Liver (tissue), 9 donors: ENCODE results near the gene GRWD1. TPM values are rescaled to one million over a fixed set of nuclear protein-coding genes. Genes with fewer than 3 reads are reported as not detected.

Source experiments
- DNase-seq: peaks from one replicate; pipeline ENCODE4 v3.0.0-alpha.2; 2017; ENCODE audit warnings: low spot score
- H3K27ac ChIP-seq, 2 donors: one replicate each; pipeline ENCODE4 v1.7.0; 2013; ENCODE audit warnings: inconsistent platforms in 2 of 2, low read length in 2 of 2, control low read depth in 1 of 2, low read depth in 1 of 2, mild to moderate bottlenecking in 1 of 2
- H3K27me3 ChIP-seq, 4 donors: one replicate each; pipeline versions ENCODE4 v1.6.1 to v1.7.0; 2013; ENCODE audit warnings: low read length in 3 of 4, inconsistent platforms in 1 of 4, mild to moderate bottlenecking in 1 of 4, moderate library complexity in 1 of 4; ENCODE audit not compliant: control insufficient read depth in 4 of 4, insufficient read depth in 4 of 4
- H3K36me3 ChIP-seq, 4 donors: one replicate each; pipeline versions ENCODE4 v1.6.1 to v1.7.0; 2013; ENCODE audit warnings: low read length in 3 of 4, mild to moderate bottlenecking in 3 of 4, low read depth in 1 of 4, moderate library complexity in 1 of 4; ENCODE audit not compliant: control insufficient read depth in 4 of 4, insufficient read depth in 3 of 4
- H3K4me1 ChIP-seq, 4 donors: one replicate each; pipeline versions ENCODE4 v1.6.1 to v1.7.0; 2013; ENCODE audit warnings: low read length in 3 of 4, mild to moderate bottlenecking in 3 of 4, moderate library complexity in 1 of 4; ENCODE audit not compliant: control insufficient read depth in 4 of 4, insufficient read depth in 4 of 4
- H3K4me3 ChIP-seq, 3 donors: one replicate each; pipeline versions ENCODE4 v1.6.1 to v1.7.0; 2013; ENCODE audit warnings: low read length in 3 of 3, control low read depth in 1 of 3, low read depth in 1 of 3, mild to moderate bottlenecking in 1 of 3
- H3K9ac ChIP-seq, 2 donors: one replicate each; pipeline ENCODE4 v1.7.0; 2013; ENCODE audit warnings: low read length in 2 of 2, mild to moderate bottlenecking in 2 of 2, moderate library complexity in 2 of 2, control low read depth in 1 of 2, low read depth in 1 of 2
- H3K9me3 ChIP-seq, 4 donors: one replicate each; pipeline versions ENCODE4 v1.6.1 to v1.7.0; 2013; ENCODE audit warnings: low read length in 3 of 4; ENCODE audit not compliant: control insufficient read depth in 4 of 4
- ATF3 ChIP-seq: IDR thresholded peaks from 2 replicates; pipeline ENCODE4 v1.6.1; 2016; ENCODE audit warnings: antibody characterized with exemption
- CTCF ChIP-seq: fragments of 150-350 bp; IDR thresholded peaks from 2 replicates; pipeline ENCODE4 v1.5.1; 2017; ENCODE audit warnings: improper control_type of control experiment, low read depth, low read length; ENCODE audit not compliant: missing input control
- EGR1 ChIP-seq, 2 donors: IDR thresholded peaks; 2 replicates each; pipeline ENCODE4 v1.6.1; 2016 to 2018; ENCODE audit warnings: antibody characterized with exemption in 2 of 2, low read depth in 2 of 2
- FOXA1 ChIP-seq: IDR thresholded peaks from 2 replicates; pipeline ENCODE4 v1.6.1; 2016; ENCODE audit warnings: antibody characterized with exemption
- FOXA2 ChIP-seq: IDR thresholded peaks from 2 replicates; pipeline ENCODE4 v1.6.1; 2016; ENCODE audit warnings: antibody characterized with exemption
- GABPA ChIP-seq, 2 donors: IDR thresholded peaks in 1 of 2; conservative IDR thresholded peaks in 1 of 2; 2 replicates each; pipeline ENCODE4 v1.6.1; 2016; ENCODE audit warnings: antibody characterized with exemption in 2 of 2, mild to moderate bottlenecking in 1 of 2, moderate library complexity in 1 of 2
- HNF4A ChIP-seq, 2 donors: conservative IDR thresholded peaks; 2 replicates each; pipeline ENCODE4 v1.6.1; 2016; ENCODE audit warnings: antibody characterized with exemption in 2 of 2, mild to moderate bottlenecking in 2 of 2
- HNF4G ChIP-seq: IDR thresholded peaks from 2 replicates; pipeline ENCODE4 v1.6.1; 2016; ENCODE audit warnings: antibody characterized with exemption
- JUND ChIP-seq, 2 donors: IDR thresholded peaks; 2 replicates each; pipeline ENCODE4 v1.6.1; 2016; ENCODE audit warnings: antibody characterized with exemption in 2 of 2
- MAX ChIP-seq: IDR thresholded peaks from 2 replicates; pipeline ENCODE4 v1.6.1; 2016; ENCODE audit warnings: antibody characterized with exemption
- NR2F2 ChIP-seq: IDR thresholded peaks from 2 replicates; pipeline ENCODE4 v1.6.1; 2016; ENCODE audit warnings: antibody characterized with exemption
- RAD21 ChIP-seq, 2 donors: IDR thresholded peaks; 2 replicates each; pipeline ENCODE4 v1.6.1; 2016; ENCODE audit warnings: antibody characterized with exemption in 2 of 2, mild to moderate bottlenecking in 2 of 2
- REST ChIP-seq: IDR thresholded peaks from 2 replicates; pipeline ENCODE4 v1.6.1; 2016; ENCODE audit warnings: antibody characterized with exemption, mild to moderate bottlenecking
- RXRA ChIP-seq, 2 donors: IDR thresholded peaks; 2 replicates each; pipeline ENCODE4 v1.6.1; 2017 to 2018; ENCODE audit warnings: antibody characterized with exemption in 2 of 2, mild to moderate bottlenecking in 1 of 2
- SP1 ChIP-seq: IDR thresholded peaks from 2 replicates; pipeline ENCODE4 v1.6.1; 2018; ENCODE audit warnings: antibody characterized with exemption, mild to moderate bottlenecking
- TAF1 ChIP-seq: conservative IDR thresholded peaks from 2 replicates; pipeline ENCODE4 v1.6.1; 2016; ENCODE audit warnings: antibody characterized with exemption, mild to moderate bottlenecking
- YY1 ChIP-seq: IDR thresholded peaks from 2 replicates; pipeline ENCODE4 v1.6.1; 2016; ENCODE audit warnings: antibody characterized with exemption, mild to moderate bottlenecking
- ZBTB33 ChIP-seq: IDR thresholded peaks from 2 replicates; pipeline ENCODE4 v1.6.1; 2016; ENCODE audit warnings: antibody characterized with exemption
- WGBS: extraction: QIAGEN DNeasy Blood & Tissue Kit; methylation state at CpG from one replicate; pipeline ENCODE4 v1.1.7; 2013; 5-methylcytosine and 5-hydroxymethylcytosine counted together
- polyA plus RNA-seq, 2 donors: library from polyadenylated mRNA; stranded (reverse) in 1 of 2; unstranded in 1 of 2; fragments of 200-250 nt in 1 of 2; fragments of >200 nt in 1 of 2; fragmentation: Nextera tagmentation in 1 of 2; extraction: Ambion mirVana in 1 of 2; gene quantifications; one replicate each; pipeline versions ENCODE4 v1.2.1 to v1.2.3, GENCODE V29; 2013 to 2015
- total RNA-seq, 2 donors: library from RNA; depleted of rRNA; stranded (reverse); fragments of >200 nt; gene quantifications; one replicate each; pipeline ENCODE4 v1.2.3, GENCODE V29; 2014
- donor health status: healthy.
- donor health status: healthy.
- donor health status: healthy.
- donor health status: healthy.
- donor health status: healthy.

GRWD1 gene
- total and polyA plus RNA-seq, 4 donors = 7.1 to 31.7 (median 15.3) TPM

- TF ChIP-seq JUND (IDR thresholded peaks at IDR 0.05) (no peak), HNF4G (no peak), TAF1 (no peak), RAD21 (IDR thresholded peaks at IDR 0.05) (no peak), YY1 (no peak), MAX (no peak), ATF3 (no peak), GABPA (IDR thresholded peaks at IDR 0.05 in 1 of 2, conservative IDR thresholded peaks at IDR 0.05 in 1 of 2) (no peak), CTCF (no peak), RXRA (IDR thresholded peaks at IDR 0.05) (no peak)
- Histone ChIP-seq H3K4me1 (peaks cover 2 to 9% (median 7%) of the 10 kb centered on the region in 4 donors), H3K27me3 (no peaks in the 10 kb centered on the region), H3K27ac (no peak overlapping the region), H3K9me3 (no peaks in the 10 kb centered on the region), H3K36me3 (no peaks in the 10 kb centered on the region), H3K4me3 (no peak overlapping the region), H3K9ac (no peak overlapping the region)
- WGBS = 96% methylated on average over 1 of the region's 1 CpG
- no peak for DNase-seq
Measured at GRCh38 chr19:48465215-48465614, 19.4 kb downstream of the GRWD1 start.

GRCh38 chr19:48466561-48467325 is 21.0 kb downstream of the GRWD1 start:
- WGBS = 78% methylated on average over 16 of the region's 16 CpGs
- Histone ChIP-seq H3K36me3 (peaks cover 0 to 10% (median 5%) of the 10 kb centered on the region in 4 donors), H3K27me3 (no peaks in the 10 kb centered on the region), H3K9ac (no peak overlapping the region), H3K4me1 (peaks cover 4 to 16% (median 12%) of the 10 kb centered on the region in 4 donors), H3K9me3 (no peaks in the 10 kb centered on the region), H3K4me3 (no peak overlapping the region), H3K27ac (no peak overlapping the region)
- no peak for DNase-seq
- TF ChIP-seq RXRA (IDR thresholded peaks at IDR 0.05) (no peak), TAF1 (no peak), FOXA2 (no peak), HNF4A (conservative IDR thresholded peaks at IDR 0.05) (no peak), RAD21 (IDR thresholded peaks at IDR 0.05) (no peak), MAX (no peak), SP1 (no peak), ATF3 (no peak), FOXA1 (no peak), EGR1 (IDR thresholded peaks at IDR 0.05; ENCODE audit: low read depth in 2 of 2) (no peak), GABPA (IDR thresholded peaks at IDR 0.05 in 1 of 2, conservative IDR thresholded peaks at IDR 0.05 in 1 of 2) (no peak), CTCF (no peak), NR2F2 (no peak), YY1 (no peak), JUND (IDR thresholded peaks at IDR 0.05) (no peak), HNF4G (no peak), REST (no peak), ZBTB33 (no peak)
